Kidney (tissue), 14 donors: Measurements from ENCODE around the gene PRICKLE2. TPM values are rescaled to one million over a fixed set of nuclear protein-coding genes. Genes with fewer than 3 reads are reported as not detected.

Experiments used
- DNase-seq, 5 donors: peaks; one replicate each; pipeline ENCODE4 v3.0.0-alpha.2; 2013 to 2020
- FAIRE-seq: peaks from 2 replicates; lab custom pipeline; 2012; peaks lifted over from hg19 to GRCh38; lab: Jason Lieb, UNC
- H3K27ac ChIP-seq, 2 donors: one replicate each; pipeline ENCODE4 v1.7.0; 2013; ENCODE audit warnings: low read depth in 2 of 2, low read length in 2 of 2, inconsistent platforms in 1 of 2
- H3K27me3 ChIP-seq: one replicate; pipeline ENCODE4 v1.7.1; 2013; ENCODE audit warnings: low read length, inconsistent platforms; ENCODE audit not compliant: control insufficient read depth, insufficient read depth
- H3K36me3 ChIP-seq, 3 donors: one replicate each; pipeline versions ENCODE4 v1.7.0 to v1.7.1; 2013; ENCODE audit warnings: low read length in 3 of 3, control low read depth in 1 of 3, inconsistent platforms in 1 of 3; ENCODE audit not compliant: insufficient read depth in 3 of 3, control insufficient read depth in 2 of 3
- H3K4me1 ChIP-seq, 3 donors: one replicate each; pipeline versions ENCODE4 v1.7.0 to v1.7.1; 2013; ENCODE audit warnings: low read length in 3 of 3, inconsistent platforms in 1 of 3, low read depth in 1 of 3; ENCODE audit not compliant: control insufficient read depth in 2 of 3, insufficient read depth in 2 of 3
- H3K4me3 ChIP-seq, 3 donors: one replicate each; pipeline versions ENCODE4 v1.7.0 to v1.8.1; 2013; ENCODE audit warnings: low read length in 3 of 3, control low read depth in 1 of 3, inconsistent platforms in 1 of 3
- H3K9ac ChIP-seq, 3 donors: one replicate each; pipeline versions ENCODE4 v1.7.0 to v1.7.1; 2013; ENCODE audit warnings: low read length in 3 of 3, control low read depth in 1 of 3, inconsistent platforms in 1 of 3
- H3K9me3 ChIP-seq, 3 donors: one replicate each; pipeline versions ENCODE4 v1.7.0 to v1.7.1; 2013; ENCODE audit warnings: low read length in 3 of 3, control low read depth in 1 of 3, inconsistent platforms in 1 of 3; ENCODE audit not compliant: control insufficient read depth in 2 of 3, insufficient read depth in 1 of 3
- CTCF ChIP-seq: IDR thresholded peaks from 3 replicates; pipeline ENCODE4 v1.5.1; 2012; ENCODE audit warnings: mild to moderate bottlenecking, moderate library complexity, borderline replicate concordance; ENCODE audit not compliant: insufficient read depth; ENCODE audit errors: extremely low read depth
- intact Hi-C: fragments of 100-400 bp; cut with DNase I; formaldehyde crosslinking; loops from one replicate; pipeline ENCODE4 v1.11.1; 2022
- polyA plus RNA-seq: library from polyadenylated mRNA; stranded (reverse); fragments of 350-450 nt; fragmentation: Illumina TruSeq; extraction: RNeasy Lipid Tissue Mini Kit (QIAGEN cat#74804); gene quantifications from one replicate; pipeline ENCODE4 v1.2.3, GENCODE V29; 2014; ENCODE audit warnings: low read depth, low replicate concordance; ENCODE audit not compliant: insufficient read depth
- total RNA-seq: library from RNA; stranded (reverse); fragmentation: NEBNext Ultra II Directional; extraction: Animal tissue kit (Norgen Biotek cat#: 25700); gene quantifications from one replicate; pipeline ENCODE4 v1.2.1, GENCODE V29; 2021
- donor health status: control.
- donor health status: control.
- donor health status: control.
- donor health status: control.
- donor health status: control.
- donor health status: DM: yes; HTN: yes; CAD: no.
- donor health status: Normal renal cell carcinoma (clear cell type).

PRICKLE2 gene
- total and polyA plus RNA-seq, 2 donors from 2014 or later: 3.5 to 22.9 TPM

GRCh38 chr3:64240396-64240795 is 15.1 kb upstream of the PRICKLE2 start:
- Histone ChIP-seq H3K27ac (no peak overlapping the region), H3K4me3 (no peak overlapping the region), H3K36me3 (no peaks in the 10 kb centered on the region), H3K27me3 (no peaks in the 10 kb centered on the region), H3K9ac (no peak overlapping the region), H3K4me1 (peaks cover 3 to 9% (median 6%) of the 10 kb centered on the region in 3 donors), H3K9me3 (no peaks in the 10 kb centered on the region)
- DNase-seq (peak in 1 of 5 donors; percentile 54), FAIRE-seq (no peak)
- TF ChIP-seq CTCF: no peak
- intact Hi-C loops: no loop called here

- intact Hi-C loops: no loop called here
- Histone ChIP-seq H3K36me3 (no peaks in the 10 kb centered on the region), H3K9me3 (no peaks in the 10 kb centered on the region), H3K4me3 (no peak overlapping the region), H3K9ac (no peak overlapping the region), H3K4me1 (peaks cover 3 to 9% (median 6%) of the 10 kb centered on the region in 3 donors), H3K27me3 (no peaks in the 10 kb centered on the region), H3K27ac (no peak overlapping the region)
- FAIRE-seq (no peak), DNase-seq (no peak)
- TF ChIP-seq CTCF: no peak
Measured at GRCh38 chr3:64239841-64240240, 14.6 kb upstream of the PRICKLE2 start.

- intact Hi-C loops: no loop called here
- DNase-seq (peak in 4 of 5 donors; percentile 41 to 88 (median 60)), FAIRE-seq (no peak)
- H3K36me3 ChIP-seq: no peaks in the 10 kb centered on the region
- H3K9ac ChIP-seq: no peak overlapping the region
- H3K27me3 ChIP-seq: no peaks in the 10 kb centered on the region
- H3K27ac ChIP-seq: peak overlapping the region in 1 of 2 donors; percentile 24
- peaks cover 3 to 9% (median 6%) of the 10 kb centered on the region in 3 donors for H3K4me1 ChIP-seq
- no peak overlapping the region for H3K4me3 ChIP-seq
- H3K9me3 ChIP-seq: no peaks in the 10 kb centered on the region
- no peak for TF ChIP-seq CTCF
Measured at GRCh38 chr3:64238971-64239667, 13.9 kb upstream of the PRICKLE2 start.
